K562 (cell line): Measurements from ENCODE around the gene LUC7L3. TPM values are rescaled to one million over a fixed set of nuclear protein-coding genes. Genes with fewer than 3 reads are reported as not detected.

Experiments
- ARNT ChIP-seq, 2 experiments: fragments of 450-650 bp; IDR thresholded peaks; 2 replicates each; pipeline ENCODE4 v1.6.1; 2016; ENCODE audit warnings: mild to moderate bottlenecking in 1 of 2
- BACH1 ChIP-seq: fragments of 200-800 bp; sonication (Bioruptor generic); IDR thresholded peaks from 2 replicates; pipeline ENCODE4 v1.6.1; 2016; ENCODE audit warnings: missing genetic modification characterization, missing compliant biosample characterization
- FOS ChIP-seq: IDR thresholded peaks from 3 replicates; pipeline ENCODE4 v1.6.1; 2011; ENCODE audit not compliant: insufficient read length; ENCODE audit errors: extremely low read depth
- FOXJ2 ChIP-seq: fragments of 200-800 bp; sonication (Bioruptor generic); IDR thresholded peaks from 2 replicates; pipeline ENCODE4 v1.6.1; 2016; ENCODE audit warnings: missing genetic modification characterization, missing compliant biosample characterization
- GTF2A2 ChIP-seq: IDR thresholded peaks from 2 replicates; pipeline ENCODE4 v1.6.1; 2016; ENCODE audit warnings: mild to moderate bottlenecking, missing genetic modification characterization, missing compliant biosample characterization
- KAT2B ChIP-seq: IDR thresholded peaks from one replicate; pipeline ENCODE4 v1.6.1; 2012; ENCODE audit warnings: low read depth, mild to moderate bottlenecking, control low read depth, inconsistent platforms, low read length, moderate library complexity
- MYC ChIP-seq, 2 experiments: fragments of 250-450 bp in 1 of 2; sonication (Bioruptor Pico) in 1 of 2; IDR thresholded peaks; 2 replicates each; pipeline versions ENCODE4 v1.5.1 to v1.6.1; 2012 to 2021; ENCODE audit warnings: low read depth in 2 of 2, borderline replicate concordance in 1 of 2, improper control_type of control experiment in 1 of 2, low read length in 1 of 2, mild to moderate bottlenecking in 1 of 2, moderate library complexity in 1 of 2
- NCOA4 ChIP-seq: fragments of 450-650 bp; IDR thresholded peaks from 2 replicates; pipeline ENCODE4 v1.6.1; 2018; ENCODE audit warnings: mild to moderate bottlenecking; ENCODE audit not compliant: partially characterized antibody
- NEUROD1 ChIP-seq: fragments of 150-350 bp; IDR thresholded peaks from 2 replicates; pipeline ENCODE4 v1.6.1; 2014; ENCODE audit warnings: borderline replicate concordance, low read length, low read depth; ENCODE audit not compliant: partially characterized antibody
- RBFOX2 ChIP-seq: fragments of 200-400 bp; formaldehyde crosslinking; IDR thresholded peaks from 2 replicates; pipeline ENCODE4 v1.6.1; 2017; ENCODE audit warnings: low read depth, mild to moderate bottlenecking, low read length, moderate library complexity
- U2AF1 ChIP-seq: fragments of 200-400 bp; formaldehyde crosslinking; optimal IDR thresholded peaks from 2 replicates; pipeline ENCODE3; 2017; ENCODE audit warnings: mild to moderate bottlenecking, low read depth, low read length, moderate library complexity
- XRCC4 ChIP-seq: IDR thresholded peaks from one replicate; pipeline ENCODE4 v1.6.1; 2011; ENCODE audit not compliant: insufficient read depth, insufficient read length; ENCODE audit errors: extremely low read depth
- ZNF212 ChIP-seq: fragments of 450-650 bp; formaldehyde crosslinking; IDR thresholded peaks from 2 replicates; pipeline ENCODE4 v1.4.0; 2020; ENCODE audit warnings: mild to moderate bottlenecking
- ZNF316 ChIP-seq: fragments of 450-650 bp; IDR thresholded peaks from 2 replicates; pipeline ENCODE4 v1.6.1; 2016
- ZNF408 ChIP-seq: fragments of 250-450 bp; sonication (Bioruptor Pico); IDR thresholded peaks from 2 replicates; pipeline ENCODE4 v1.4.0; 2020; ENCODE audit warnings: low read depth, mild to moderate bottlenecking, moderate library complexity
- polyA plus RNA-seq, 8 experiments: library from polyadenylated mRNA; depleted of rRNA in 4 of 8; stranded (reverse) in 5 of 8; unstranded in 3 of 8; fragments of >200 nt; fragmentation: Nextera tagmentation in 2 of 8; fragmentation: Illumina TruSeq in 1 of 8; extraction: Ambion mirVana in 2 of 8; extraction: Trizol in 1 of 8; gene quantifications; 2 replicates each; pipeline versions ENCODE4 v1.2.1 to v1.2.3, GENCODE V29; 2011 to 2014; ENCODE audit warnings: inconsistent platforms in 1 of 8, missing spikeins in 1 of 8
- total RNA-seq, 7 experiments: library from RNA; depleted of rRNA in 6 of 7; stranded (reverse); fragments of >200 nt in 6 of 7; fragmentation: Illumina TruSeq in 2 of 7; extraction: Trizol in 2 of 7; gene quantifications; 2 replicates each; pipeline versions ENCODE4 v1.2.1 to v1.2.3, GENCODE V29; 2011 to 2021; ENCODE audit warnings: low replicate concordance in 1 of 7
- TF ChIP-seq, protein P1 (sequence below), 2 experiments: fragments of 250-450 bp in 1 of 2; fragments of 450-650 bp in 1 of 2; sonication (Bioruptor Pico) in 1 of 2; IDR thresholded peaks; 2 replicates each; pipeline versions ENCODE4 v1.6.1 to v1.8.0; 2016 to 2021; ENCODE audit warnings: mild to moderate bottlenecking in 2 of 2, moderate library complexity in 2 of 2, missing compliant biosample characterization in 1 of 2, missing genetic modification characterization in 1 of 2
- TF ChIP-seq, protein P2 (sequence below), 2 experiments: IDR thresholded peaks; 2 replicates each; pipeline ENCODE4 v1.6.1; 2012; ENCODE audit warnings: improper control_type of control experiment in 2 of 2, low read depth in 2 of 2, low read length in 2 of 2, borderline replicate concordance in 1 of 2
- TF ChIP-seq, protein P3 (sequence below): fragments of 250-450 bp; sonication (Bioruptor Pico); IDR thresholded peaks from 2 replicates; pipeline ENCODE4 v1.8.0; 2021; ENCODE audit warnings: mild to moderate bottlenecking, moderate library complexity

LUC7L3 gene
- total and polyA plus RNA-seq, 9 of the 15 experiments (the other 6 are each of a cell fraction or from before 2014, with no cell fraction given): 80.8 to 284 (median 127) TPM

DNA sequence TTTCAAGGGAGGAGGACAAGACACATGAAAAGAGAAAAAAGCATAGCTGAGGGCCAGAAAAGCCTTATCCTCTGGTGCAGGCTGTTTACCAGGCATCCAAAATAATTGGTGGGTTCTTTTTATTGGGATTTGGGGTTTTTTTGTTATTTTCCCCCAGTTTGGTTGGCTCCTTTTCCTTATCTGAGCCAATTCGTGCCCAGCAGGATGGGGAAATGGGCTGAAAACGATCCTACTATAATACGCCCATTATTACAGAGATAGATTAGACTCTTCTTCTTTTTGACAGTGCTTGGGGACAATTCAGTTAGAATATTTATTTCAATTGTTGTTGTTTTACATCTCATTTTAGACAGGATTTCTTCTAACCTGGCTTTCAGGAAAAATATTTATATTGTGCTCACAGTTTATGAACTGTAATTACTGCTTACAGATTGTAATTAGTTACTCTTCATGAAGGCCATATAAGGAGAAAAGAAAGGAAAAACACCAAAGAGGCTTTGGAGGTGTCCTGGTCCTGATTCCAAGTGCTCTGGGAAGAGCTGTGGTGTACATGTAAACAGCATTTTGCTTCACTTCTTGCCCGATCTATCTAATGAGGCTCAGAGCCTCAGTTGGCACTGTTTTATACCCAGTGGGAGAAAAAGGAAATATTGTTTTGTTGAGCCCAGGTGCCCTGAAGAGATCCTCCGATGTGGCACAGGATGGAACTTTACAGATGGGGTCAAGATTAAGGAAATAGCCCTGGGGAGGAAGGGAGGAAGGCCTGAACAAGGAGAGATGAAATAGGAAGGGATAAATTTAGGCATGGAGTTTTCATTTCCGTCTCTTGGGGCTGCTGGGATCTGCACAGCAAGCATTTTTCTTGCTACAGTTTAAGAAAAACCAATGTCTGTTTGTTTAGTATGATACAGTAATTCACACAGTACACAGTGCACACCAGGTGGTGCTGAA lies 11.1 kb upstream of the LUC7L3 start (continued):
- TF ChIP-seq NEUROD1: no peak
- no peak for TF ChIP-seq ZNF212 (CRISPR knock-in tag)
- 0 out of 2 replicates have a peak, but pooled peaks have one; percentile 3 for TF ChIP-seq GTF2A2 (tag)
- no peak for TF ChIP-seq XRCC4
- peak; percentile 78 for TF ChIP-seq ZNF316
- TF ChIP-seq, protein P1, sequence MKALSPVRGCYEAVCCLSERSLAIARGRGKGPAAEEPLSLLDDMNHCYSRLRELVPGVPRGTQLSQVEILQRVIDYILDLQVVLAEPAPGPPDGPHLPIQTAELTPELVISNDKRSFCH (CRISPR knock-in tag; IDR thresholded peaks at IDR 0.05): no peak
- TF ChIP-seq, protein P1 (tag; IDR thresholded peaks at IDR 0.05): no peak
- no peak for TF ChIP-seq RBFOX2
- TF ChIP-seq, protein P2, sequence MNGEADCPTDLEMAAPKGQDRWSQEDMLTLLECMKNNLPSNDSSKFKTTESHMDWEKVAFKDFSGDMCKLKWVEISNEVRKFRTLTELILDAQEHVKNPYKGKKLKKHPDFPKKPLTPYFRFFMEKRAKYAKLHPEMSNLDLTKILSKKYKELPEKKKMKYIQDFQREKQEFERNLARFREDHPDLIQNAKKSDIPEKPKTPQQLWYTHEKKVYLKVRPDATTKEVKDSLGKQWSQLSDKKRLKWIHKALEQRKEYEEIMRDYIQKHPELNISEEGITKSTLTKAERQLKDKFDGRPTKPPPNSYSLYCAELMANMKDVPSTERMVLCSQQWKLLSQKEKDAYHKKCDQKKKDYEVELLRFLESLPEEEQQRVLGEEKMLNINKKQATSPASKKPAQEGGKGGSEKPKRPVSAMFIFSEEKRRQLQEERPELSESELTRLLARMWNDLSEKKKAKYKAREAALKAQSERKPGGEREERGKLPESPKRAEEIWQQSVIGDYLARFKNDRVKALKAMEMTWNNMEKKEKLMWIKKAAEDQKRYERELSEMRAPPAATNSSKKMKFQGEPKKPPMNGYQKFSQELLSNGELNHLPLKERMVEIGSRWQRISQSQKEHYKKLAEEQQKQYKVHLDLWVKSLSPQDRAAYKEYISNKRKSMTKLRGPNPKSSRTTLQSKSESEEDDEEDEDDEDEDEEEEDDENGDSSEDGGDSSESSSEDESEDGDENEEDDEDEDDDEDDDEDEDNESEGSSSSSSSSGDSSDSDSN (IDR thresholded peaks at IDR 0.05; ENCODE audit: borderline replicate concordance in 1 of 2, low read depth in 2 of 2, low read length in 2 of 2): no peak
- TF ChIP-seq FOS: no peak
- no peak for TF ChIP-seq KAT2B
- TF ChIP-seq, protein P3, sequence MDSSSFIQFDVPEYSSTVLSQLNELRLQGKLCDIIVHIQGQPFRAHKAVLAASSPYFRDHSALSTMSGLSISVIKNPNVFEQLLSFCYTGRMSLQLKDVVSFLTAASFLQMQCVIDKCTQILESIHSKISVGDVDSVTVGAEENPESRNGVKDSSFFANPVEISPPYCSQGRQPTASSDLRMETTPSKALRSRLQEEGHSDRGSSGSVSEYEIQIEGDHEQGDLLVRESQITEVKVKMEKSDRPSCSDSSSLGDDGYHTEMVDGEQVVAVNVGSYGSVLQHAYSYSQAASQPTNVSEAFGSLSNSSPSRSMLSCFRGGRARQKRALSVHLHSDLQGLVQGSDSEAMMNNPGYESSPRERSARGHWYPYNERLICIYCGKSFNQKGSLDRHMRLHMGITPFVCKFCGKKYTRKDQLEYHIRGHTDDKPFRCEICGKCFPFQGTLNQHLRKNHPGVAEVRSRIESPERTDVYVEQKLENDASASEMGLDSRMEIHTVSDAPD: no peak
- TF ChIP-seq FOXJ2: peak; percentile 67; the same call in 1 of the 2 replicates
- TF ChIP-seq NCOA4: no peak
- no peak for TF ChIP-seq ZNF408
- 0 out of 2 replicates have a peak, but pooled peaks have one; percentile 18 for TF ChIP-seq MYC (IDR thresholded peaks at IDR 0.05; ENCODE audit: low read depth, low read length)
- no peak for TF ChIP-seq MYC (CRISPR knock-in tag; IDR thresholded peaks at IDR 0.05; ENCODE audit: borderline replicate concordance, low read depth)
- peak in 1 of 2 experiments; percentile 50; a peak in 1 of 4 replicates for TF ChIP-seq ARNT (IDR thresholded peaks at IDR 0.05)
- TF ChIP-seq BACH1 (tag): 0 out of 2 replicates have a peak, but pooled peaks have one; percentile 49
- no peak for TF ChIP-seq U2AF1
